Astrocyte (in vitro differentiated cells and primary cell): ENCODE measurements around the gene IL10. TPM values are rescaled to one million over a fixed set of nuclear protein-coding genes. Genes with fewer than 3 reads are reported as not detected.

ENCODE experiments used
- DNase-seq: peaks from one replicate; pipeline ENCODE4 v3.0.0-alpha.2; 2010; ENCODE audit warnings: low read depth
- FAIRE-seq: peaks from 2 replicates; lab custom pipeline; 2011; peaks lifted over from hg19 to GRCh38; lab: Jason Lieb, UNC
- H2AFZ ChIP-seq: 2 replicates; pipeline ENCODE4 v1.6.0; 2012; ENCODE audit warnings: low read depth, low read length, inconsistent platforms
- H3K27ac ChIP-seq: 2 replicates; pipeline ENCODE4 v1.5.1; 2011; ENCODE audit warnings: low read depth, low read length, inconsistent platforms
- H3K27me3 ChIP-seq: 2 replicates; pipeline ENCODE4 v1.6.0; 2011; ENCODE audit warnings: low read length, inconsistent platforms; ENCODE audit not compliant: insufficient read depth
- H3K36me3 ChIP-seq: 2 replicates; pipeline ENCODE4 v1.5.1; 2011; ENCODE audit warnings: low read length, inconsistent platforms; ENCODE audit not compliant: insufficient read depth
- H3K4me1 ChIP-seq: 2 replicates; pipeline ENCODE4 v1.5.1; 2011; ENCODE audit warnings: low read length, inconsistent platforms; ENCODE audit not compliant: insufficient read depth
- H3K4me2 ChIP-seq: 2 replicates; pipeline ENCODE4 v1.6.0; 2012; ENCODE audit warnings: low read length, inconsistent platforms
- H3K4me3 ChIP-seq: 2 replicates; pipeline ENCODE4 v1.5.1; 2011; ENCODE audit warnings: low read depth, mild to moderate bottlenecking, low read length, inconsistent platforms; ENCODE audit not compliant: insufficient read depth
- H3K79me2 ChIP-seq: 2 replicates; pipeline ENCODE4 v1.6.0; 2012; ENCODE audit warnings: mild to moderate bottlenecking, low read length, inconsistent platforms; ENCODE audit not compliant: insufficient read depth
- H3K9ac ChIP-seq: 2 replicates; pipeline ENCODE4 v1.6.0; 2012; ENCODE audit warnings: mild to moderate bottlenecking, low read length, inconsistent platforms
- H3K9me3 ChIP-seq: 2 replicates; pipeline ENCODE4 v1.5.1; 2012; ENCODE audit warnings: low read depth, mild to moderate bottlenecking, low read length, inconsistent platforms; ENCODE audit not compliant: insufficient read depth
- H4K20me1 ChIP-seq: 2 replicates; pipeline ENCODE4 v1.6.0; 2012; ENCODE audit warnings: low read length, inconsistent platforms; ENCODE audit not compliant: insufficient read depth
- H3K27ac Mint-ChIP-seq: one replicate; pipeline ENCODE4 v1.8.0; 2021; ENCODE audit warnings: mild to moderate bottlenecking, mixed read lengths; ENCODE audit not compliant: unreplicated experiment
- H3K27me3 Mint-ChIP-seq: one replicate; pipeline ENCODE4 v1.8.0; 2021; ENCODE audit warnings: low read depth, mixed read lengths; ENCODE audit not compliant: unreplicated experiment
- H3K36me3 Mint-ChIP-seq: one replicate; pipeline ENCODE4 v1.8.0; 2021; ENCODE audit warnings: low read depth, mixed read lengths; ENCODE audit not compliant: unreplicated experiment
- H3K4me1 Mint-ChIP-seq: one replicate; pipeline ENCODE4 v1.8.0; 2021; ENCODE audit warnings: low read depth, mixed read lengths; ENCODE audit not compliant: unreplicated experiment
- H3K4me3 Mint-ChIP-seq: one replicate; pipeline ENCODE4 v1.8.0; 2021; ENCODE audit warnings: mild to moderate bottlenecking, moderate library complexity, mixed read lengths; ENCODE audit not compliant: unreplicated experiment
- H3K9me3 Mint-ChIP-seq: one replicate; pipeline ENCODE4 v1.8.0; 2021; ENCODE audit warnings: mild to moderate bottlenecking, mixed read lengths; ENCODE audit not compliant: unreplicated experiment
- CTCF ChIP-seq: IDR thresholded peaks from 2 replicates; pipeline ENCODE4 v1.5.1; 2011; ENCODE audit warnings: low read depth, mild to moderate bottlenecking, inconsistent platforms, low read length, moderate library complexity; ENCODE audit not compliant: insufficient read depth
- EZH2 ChIP-seq: IDR thresholded peaks from 2 replicates; pipeline ENCODE4 v1.6.1; 2012; ENCODE audit warnings: mild to moderate bottlenecking, low read length, inconsistent platforms; ENCODE audit not compliant: insufficient read depth
- total RNA-seq: library from RNA; stranded (reverse); gene quantifications from 2 replicates; pipeline ENCODE4 v1.2.1, GENCODE V29; 2021

The IL10 gene
- total RNA-seq, 1 donor from 2014 or later, result not detected

GRCh38 chr1:206794294-206794908 is 22.1 kb upstream of the IL10 start:
- no peak overlapping the region for H3K4me2 ChIP-seq
- H3K36me3 ChIP-seq, result no peaks in the 10 kb centered on the region
- no peaks in the 10 kb centered on the region for H3K79me2 ChIP-seq
- H3K27me3 ChIP-seq, result peaks cover 6% of the 10 kb centered on the region
- no peak for DNase-seq
- Mint-ChIP-seq H3K4me3 (no peak overlapping the region), H3K27me3 (peaks cover 23% of the 10 kb centered on the region), H3K27ac (no peak overlapping the region), H3K36me3 (no peaks in the 10 kb centered on the region), H3K4me1 (peaks cover 13% of the 10 kb centered on the region), H3K9me3 (no peaks in the 10 kb centered on the region)
- no peak overlapping the region for H3K27ac ChIP-seq
- no peak overlapping the region for H2AFZ ChIP-seq
- H3K4me3 ChIP-seq, result no peak overlapping the region
- no peaks in the 10 kb centered on the region for H4K20me1 ChIP-seq
- no peak overlapping the region for H3K9ac ChIP-seq
- H3K4me1 ChIP-seq, result peaks cover 6% of the 10 kb centered on the region
- TF ChIP-seq CTCF (no peak), EZH2 (no peak)
- FAIRE-seq, result no peak
- no peaks in the 10 kb centered on the region for H3K9me3 ChIP-seq

DNA sequence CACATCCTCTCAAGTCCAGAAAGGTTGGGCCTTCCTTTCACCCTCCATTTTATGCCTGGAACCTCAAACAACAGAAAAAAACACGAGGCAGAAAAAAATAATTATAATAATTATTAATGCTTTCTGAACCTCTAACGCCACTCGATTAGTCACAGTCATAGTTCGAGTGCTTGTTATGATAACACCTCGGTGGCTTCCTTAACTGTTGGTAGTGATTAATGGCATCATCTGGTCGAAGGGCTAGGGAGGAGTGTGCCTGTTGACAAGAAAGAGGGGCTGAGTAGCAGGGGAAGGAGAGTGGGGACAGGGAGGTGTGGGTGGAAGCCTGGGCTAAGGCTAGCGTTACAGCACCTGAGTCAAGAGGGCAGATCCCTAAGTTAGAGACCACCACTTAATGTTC is 21.3 kb upstream of the IL10 start:
- no peak overlapping the region for H2AFZ ChIP-seq
- no peaks in the 10 kb centered on the region for H3K9me3 ChIP-seq
- DNase-seq, result no peak
- no peaks in the 10 kb centered on the region for H3K36me3 ChIP-seq
- no peak overlapping the region for H3K9ac ChIP-seq
- H3K79me2 ChIP-seq, result no peaks in the 10 kb centered on the region
- H4K20me1 ChIP-seq, result no peaks in the 10 kb centered on the region
- no peak overlapping the region for H3K4me3 Mint-ChIP-seq
- peaks cover 13% of the 10 kb centered on the region for H3K4me1 Mint-ChIP-seq
- no peaks in the 10 kb centered on the region for H3K36me3 Mint-ChIP-seq
- H3K27ac Mint-ChIP-seq, result no peak overlapping the region
- no peak overlapping the region for H3K4me2 ChIP-seq
- no peak overlapping the region for H3K27ac ChIP-seq
- peaks cover 16% of the 10 kb centered on the region for H3K27me3 Mint-ChIP-seq
- peaks cover 6% of the 10 kb centered on the region for H3K4me1 ChIP-seq
- FAIRE-seq, result no peak
- no peak for TF ChIP-seq EZH2
- TF ChIP-seq CTCF, result no peak
- no peaks in the 10 kb centered on the region for H3K9me3 Mint-ChIP-seq
- no peaks in the 10 kb centered on the region for H3K27me3 ChIP-seq
- no peak overlapping the region for H3K4me3 ChIP-seq

DNA sequence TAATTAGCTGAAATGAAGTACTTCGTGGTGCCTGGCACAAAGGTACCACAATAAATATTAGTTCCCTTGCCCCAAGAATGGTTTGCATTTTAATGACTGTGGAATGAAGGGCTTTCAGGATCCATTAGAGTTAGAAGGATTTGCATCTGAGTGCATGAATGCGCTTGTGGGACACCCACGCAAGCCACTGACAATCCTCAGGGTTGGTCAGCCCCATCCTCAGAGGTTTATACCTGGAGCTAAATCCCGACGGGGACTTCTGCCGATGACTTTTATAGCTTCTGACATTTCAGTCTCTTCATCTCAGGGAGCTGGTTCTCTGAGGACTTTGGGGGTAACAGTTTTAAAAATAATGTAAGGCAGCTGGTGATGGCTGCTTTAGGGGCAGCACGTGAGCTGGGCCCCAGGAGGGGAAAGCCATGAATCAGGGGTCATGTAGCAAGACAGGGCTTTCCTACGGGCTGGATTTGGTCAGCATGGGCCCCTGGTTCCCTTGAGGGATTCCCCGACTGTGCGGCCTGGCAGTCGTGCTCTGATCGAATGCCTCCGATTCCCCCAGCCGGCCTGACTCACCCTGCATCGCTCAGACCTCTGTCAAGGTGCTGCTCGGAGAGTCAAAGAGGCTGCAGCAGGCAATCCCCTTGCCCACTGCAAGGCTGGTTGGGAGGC is 20.8 kb upstream of the IL10 start:
- no peak for FAIRE-seq
- H3K4me1 Mint-ChIP-seq, result peaks cover 13% of the 10 kb centered on the region
- H3K79me2 ChIP-seq, result no peaks in the 10 kb centered on the region
- no peak overlapping the region for H3K4me2 ChIP-seq
- TF ChIP-seq CTCF, result no peak
- TF ChIP-seq EZH2, result no peak
- DNase-seq, result peak; percentile 54
- no peaks in the 10 kb centered on the region for H3K36me3 Mint-ChIP-seq
- H3K4me1 ChIP-seq, result peaks cover 6% of the 10 kb centered on the region
- no peaks in the 10 kb centered on the region for H3K9me3 ChIP-seq
- H3K36me3 ChIP-seq, result no peaks in the 10 kb centered on the region
- H3K4me3 Mint-ChIP-seq, result no peak overlapping the region
- no peak overlapping the region for H3K9ac ChIP-seq
- peaks cover under 1% of the 10 kb centered on the region for H3K27me3 ChIP-seq
- H3K9me3 Mint-ChIP-seq, result no peaks in the 10 kb centered on the region
- H3K4me3 ChIP-seq, result no peak overlapping the region
- peak overlapping the region; percentile 94 for H3K27ac Mint-ChIP-seq
- H3K27me3 Mint-ChIP-seq, result peaks cover 12% of the 10 kb centered on the region
- no peaks in the 10 kb centered on the region for H4K20me1 ChIP-seq
- no peak overlapping the region for H2AFZ ChIP-seq
- no peak overlapping the region for H3K27ac ChIP-seq
